HG02973 (cell line): Measurements from ENCODE around the gene IQSEC2.

Experiments
- ATAC-seq: cut with Tn5 transposase; IDR thresholded peaks from one replicate; pipeline ENCODE4 v1.9.1; 2021; ENCODE audit warnings: moderate library complexity; ENCODE audit not compliant: unreplicated experiment

The IQSEC2 gene

GRCh38 chrX:53272808-53273337, 8.5 kb downstream of the IQSEC2 start:
- ATAC-seq, result no peak

- ATAC-seq, result no peak
Observed at GRCh38 chrX:53269536-53270107, 11.8 kb downstream of the IQSEC2 start.

DNA sequence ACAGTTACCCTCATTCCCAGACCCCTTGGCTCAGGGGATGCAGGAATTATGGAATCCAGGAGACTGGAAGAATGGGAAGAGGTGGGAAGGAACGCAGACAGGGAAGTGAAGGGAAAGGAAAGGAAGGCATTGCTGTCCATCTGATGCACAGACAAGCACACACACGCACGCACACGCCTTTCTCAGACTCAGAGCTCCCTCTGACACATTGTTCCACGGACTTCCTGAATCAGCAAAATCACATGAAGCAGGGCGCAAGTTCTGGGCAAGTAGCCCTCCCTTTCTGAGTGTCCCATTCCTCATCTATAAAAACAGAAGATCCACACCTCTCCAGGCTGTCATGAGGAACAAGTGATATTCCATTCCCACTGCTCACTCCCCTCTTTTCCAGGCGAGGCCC, 13.2 kb downstream of the IQSEC2 start:
- no peak for ATAC-seq

- ATAC-seq, result no peak
Observed at GRCh38 chrX:53266914-53267313, 14.5 kb downstream of the IQSEC2 start.

- no peak for ATAC-seq
Observed at GRCh38 chrX:53265771-53266574, 15.4 kb downstream of the IQSEC2 start.

- no peak for ATAC-seq
Observed at GRCh38 chrX:53263597-53264094, 17.7 kb downstream of the IQSEC2 start.

DNA sequence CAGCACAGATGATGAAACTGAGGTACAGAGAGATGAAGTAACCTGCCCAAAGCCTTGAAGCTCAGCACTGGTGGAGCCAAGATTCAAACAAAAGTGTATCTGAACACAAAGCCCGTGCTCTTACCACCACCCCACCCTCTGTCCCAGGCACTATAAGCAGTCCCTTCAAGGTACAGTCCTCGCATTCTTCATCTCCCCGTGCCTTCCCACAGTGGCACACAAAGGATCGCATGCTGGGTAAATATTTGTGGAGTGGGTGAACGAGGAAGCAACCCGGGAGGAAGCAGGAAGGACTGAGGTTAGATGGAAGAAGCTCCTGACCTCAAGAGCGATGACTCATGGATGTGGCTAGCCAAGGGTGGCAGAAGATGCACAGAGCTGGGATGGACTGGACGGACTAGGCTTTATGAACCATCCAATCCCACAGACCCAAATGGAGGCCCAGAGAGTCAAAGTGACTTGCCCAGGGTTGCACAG, 18.4 kb downstream of the IQSEC2 start:
- ATAC-seq, result no peak

DNA sequence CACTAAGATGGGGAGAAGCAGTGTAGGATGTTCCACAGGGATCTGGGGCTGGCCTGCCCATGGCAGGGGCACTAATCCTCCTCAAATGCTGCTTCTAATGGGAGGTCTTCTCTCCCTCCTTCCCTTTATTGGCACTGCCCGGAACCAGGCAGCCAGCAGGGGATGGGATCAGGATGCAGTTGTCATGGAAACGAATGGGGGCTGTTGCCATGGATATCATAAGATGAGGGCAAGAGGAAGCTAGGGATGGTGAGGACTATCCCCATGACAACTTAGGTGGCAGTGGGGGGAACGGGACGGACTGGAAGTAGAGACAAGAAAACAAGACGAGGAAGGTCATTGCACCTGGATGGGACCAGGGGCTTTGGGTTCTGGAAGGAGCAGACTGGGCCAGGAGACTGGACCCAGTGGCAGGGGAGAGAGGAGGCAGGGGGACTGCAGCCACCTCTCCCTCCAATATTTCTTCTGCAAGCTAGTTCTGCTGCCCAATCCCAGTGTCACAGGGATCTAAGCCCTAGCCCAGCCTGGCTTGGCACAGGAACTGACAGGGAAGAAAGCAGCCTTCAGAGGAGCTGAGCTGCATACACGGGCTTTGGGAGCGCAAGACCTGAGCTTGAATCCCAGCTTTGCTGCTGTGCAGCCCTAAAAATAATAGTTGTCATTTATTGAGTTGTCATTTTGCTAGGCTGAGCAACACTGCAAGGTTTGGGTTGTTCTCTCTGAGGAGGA, 19.0 kb downstream of the IQSEC2 start:
- ATAC-seq, result no peak

DNA sequence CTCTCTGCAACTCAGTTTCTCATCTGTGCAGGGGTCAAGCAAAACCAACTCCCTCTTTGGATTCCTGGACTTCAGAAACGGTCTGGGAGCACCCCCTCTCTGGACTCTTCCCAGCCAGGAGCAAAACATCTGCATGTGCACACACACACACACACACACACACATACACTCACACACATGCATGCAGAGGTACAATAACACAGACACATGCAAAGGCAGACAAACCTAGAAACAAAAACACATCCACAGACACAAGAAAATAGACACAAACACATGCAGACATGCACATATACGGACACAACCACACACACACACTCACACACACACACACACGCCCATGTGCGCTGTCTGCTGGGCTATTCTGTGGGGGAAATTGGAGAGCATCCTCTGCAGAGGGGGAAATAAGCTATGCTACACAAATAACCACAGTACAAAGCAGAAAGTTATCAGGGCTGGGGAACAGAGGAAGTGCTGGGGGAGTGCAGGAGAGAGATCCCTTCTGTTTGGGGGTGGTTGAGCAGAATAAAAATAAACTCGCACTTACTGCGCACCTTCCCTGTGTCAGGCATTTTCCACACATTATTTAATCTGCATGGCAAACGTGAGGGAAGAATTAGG, 19.9 kb downstream of the IQSEC2 start:
- ATAC-seq, result no peak

- ATAC-seq, result no peak
Observed at GRCh38 chrX:53260836-53261235, 20.5 kb downstream of the IQSEC2 start.

GRCh38 chrX:53257670-53258423, 23.5 kb downstream of the IQSEC2 start:
- ATAC-seq, result no peak

GRCh38 chrX:53257166-53257565, 24.2 kb downstream of the IQSEC2 start:
- ATAC-seq, result no peak

DNA sequence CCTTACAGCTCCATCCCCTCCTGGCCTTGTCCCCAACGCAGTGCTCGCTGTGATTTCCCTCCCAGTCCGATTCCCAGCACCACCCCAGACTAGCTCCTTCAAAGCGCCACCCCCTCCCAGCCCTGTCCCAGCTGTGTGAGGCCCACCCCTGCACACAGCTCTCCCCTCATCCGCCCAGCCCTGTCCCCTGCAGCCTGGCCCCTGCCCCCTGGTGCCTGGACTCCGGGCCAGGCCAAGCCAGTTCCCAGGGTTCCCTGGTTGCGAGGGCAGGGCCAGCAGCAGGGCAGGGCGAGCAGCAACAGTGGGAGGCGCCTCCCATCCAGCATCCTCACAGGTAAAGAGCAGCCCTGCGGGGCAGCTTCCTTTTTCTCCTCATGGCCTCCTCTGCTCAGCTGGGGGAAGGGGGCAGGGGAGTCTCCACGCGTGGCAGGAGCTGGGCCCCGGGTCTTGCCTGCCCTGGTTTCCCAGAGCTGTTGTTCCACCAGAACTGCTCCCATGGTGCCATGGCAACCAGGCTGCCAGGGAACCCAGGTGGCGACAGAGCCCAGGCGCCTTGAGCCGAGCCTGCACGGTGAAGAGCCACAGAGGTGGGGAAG, 24.8 kb downstream of the IQSEC2 start:
- ATAC-seq, result no peak

DNA sequence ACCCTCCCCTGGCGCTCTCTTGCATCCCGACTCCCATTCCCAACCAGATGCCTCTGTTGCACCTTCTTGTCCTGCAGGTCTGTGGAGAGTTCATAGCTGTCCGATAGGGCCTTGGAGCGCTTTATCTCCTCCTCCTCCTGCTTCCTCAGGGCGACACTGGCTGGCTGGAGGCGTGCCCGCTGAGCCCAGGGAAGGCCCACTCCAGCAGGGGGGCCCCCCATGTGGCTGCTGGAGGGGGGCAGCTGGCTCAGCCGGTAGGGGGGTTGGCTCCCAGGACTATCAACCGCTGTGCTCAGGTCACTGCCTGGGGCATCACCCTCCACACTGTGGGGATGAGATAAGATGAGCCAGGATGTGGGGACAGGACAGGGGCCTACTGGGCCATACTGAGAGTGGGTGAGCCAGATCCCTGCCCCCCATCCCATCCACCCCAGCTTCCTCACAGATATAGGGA, 25.6 kb downstream of the IQSEC2 start:
- ATAC-seq, result no peak

DNA sequence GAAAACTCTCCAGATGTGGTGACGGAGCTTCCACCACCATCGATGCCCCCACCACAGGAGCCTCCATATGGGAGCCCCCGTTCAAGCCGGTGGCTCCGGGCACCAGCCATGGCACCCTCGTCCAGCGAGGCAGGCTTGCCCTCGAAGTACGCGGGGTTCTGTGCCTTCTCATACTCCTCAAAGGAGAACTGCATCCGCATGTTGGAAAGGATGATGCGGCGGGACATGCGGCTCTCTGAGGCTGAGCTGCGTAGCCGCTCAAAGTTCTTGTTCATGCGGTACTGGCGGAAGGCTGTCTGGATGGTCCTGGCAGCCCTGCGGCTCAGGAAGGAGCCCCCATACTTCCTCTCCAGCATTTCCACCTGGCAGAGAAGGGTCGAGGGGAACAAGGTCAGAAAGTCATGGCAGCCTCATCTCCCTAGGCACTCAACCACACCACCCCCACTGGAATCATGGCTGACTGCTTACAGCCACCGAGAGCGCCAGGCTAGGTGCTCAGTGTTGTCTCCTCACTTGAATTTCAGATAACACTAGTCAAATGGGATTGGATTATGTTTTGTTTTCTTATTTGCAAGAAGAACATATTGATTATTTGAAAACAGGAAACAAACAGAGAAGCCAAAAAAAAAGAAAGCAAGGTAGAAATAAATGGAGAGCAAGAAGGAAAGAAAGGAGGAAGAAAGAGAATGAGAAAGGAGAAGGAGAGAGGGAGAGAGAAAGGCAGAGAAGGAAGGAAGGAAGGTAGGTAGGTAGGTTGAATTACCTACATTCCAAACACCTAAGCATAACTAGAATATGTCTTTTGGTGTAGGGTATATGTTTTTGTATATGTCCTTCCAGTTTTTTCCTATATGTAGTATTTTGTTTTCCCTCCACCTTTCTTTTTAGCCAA, 26.6 kb downstream of the IQSEC2 start:
- no peak for ATAC-seq

GRCh38 chrX:53253293-53254020, 27.9 kb downstream of the IQSEC2 start:
- ATAC-seq, result no peak

DNA sequence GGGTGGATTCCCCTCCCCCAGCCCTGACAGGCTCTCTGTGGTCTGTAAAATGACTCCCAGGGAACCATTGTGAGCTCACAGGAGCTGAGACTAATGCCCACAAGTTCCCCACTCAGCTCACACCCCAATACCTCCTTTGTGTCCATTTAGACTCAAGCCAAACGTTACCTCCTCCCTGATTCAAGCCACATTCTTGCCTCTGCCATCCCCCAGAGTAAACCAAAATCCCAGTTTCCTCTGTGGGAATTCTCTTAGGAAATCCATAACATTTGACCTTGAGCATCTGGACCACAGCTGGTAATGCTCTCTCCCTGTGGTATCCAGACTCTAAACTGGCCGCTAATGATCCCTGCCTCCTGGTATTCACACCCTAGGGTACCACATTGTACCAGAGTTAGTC, 30.1 kb downstream of the IQSEC2 start:
- ATAC-seq, result no peak

GRCh38 chrX:53250556-53250955, 30.8 kb downstream of the IQSEC2 start:
- ATAC-seq, result no peak
